GM18909 (cell line): Measurements from ENCODE around the gene PPARA.
"Not testable (repeated sequence)": the region's sequence is repeated elsewhere in the genome, so short reads cannot be mapped to it uniquely, and the experiment has no call there.

Source experiments
- ATAC-seq: cut with Tn5 transposase; IDR thresholded peaks from one replicate; pipeline ENCODE4 v1.9.1; 2021; ENCODE audit warnings: mild to moderate bottlenecking; ENCODE audit not compliant: unreplicated experiment, poor library complexity

The PPARA gene

GRCh38 chr22:46125816-46126765 is 24.2 kb upstream of the PPARA start:
- no peak for ATAC-seq

GRCh38 chr22:46126853-46127385 is 23.4 kb upstream of the PPARA start:
- ATAC-seq: no peak

GRCh38 chr22:46127556-46127955 is 22.8 kb upstream of the PPARA start:
- no peak for ATAC-seq

GRCh38 chr22:46128606-46129005 is 21.7 kb upstream of the PPARA start:
- no peak for ATAC-seq

GRCh38 chr22:46129390-46130041 is 20.8 kb upstream of the PPARA start:
- ATAC-seq: no peak

- ATAC-seq: no peak
Measured at GRCh38 chr22:46131151-46131587, 19.2 kb upstream of the PPARA start.

- not testable (repeated sequence) for ATAC-seq
Measured at GRCh38 chr22:46132193-46132829, 18.0 kb upstream of the PPARA start.

GRCh38 chr22:46132830-46133587 is 17.3 kb upstream of the PPARA start:
- ATAC-seq: no peak

GRCh38 chr22:46133588-46133855 is 16.8 kb upstream of the PPARA start:
- no peak for ATAC-seq

- no peak for ATAC-seq
Measured at GRCh38 chr22:46134111-46134705, 16.1 kb upstream of the PPARA start.

- ATAC-seq: no peak
Measured at GRCh38 chr22:46135611-46136485, 14.5 kb upstream of the PPARA start.

- no peak for ATAC-seq
Measured at GRCh38 chr22:46136486-46137217, 13.7 kb upstream of the PPARA start.

GRCh38 chr22:46137218-46137766 is 13.0 kb upstream of the PPARA start:
- no peak for ATAC-seq

GRCh38 chr22:46138058-46138797 is 12.1 kb upstream of the PPARA start:
- no peak for ATAC-seq

GRCh38 chr22:46139417-46139816 is 10.9 kb upstream of the PPARA start:
- not testable (repeated sequence) for ATAC-seq

GRCh38 chr22:46139895-46140350 is 10.4 kb upstream of the PPARA start:
- ATAC-seq: no peak
